Raji (cell line): ENCODE measurements around the gene AKAP5.

Source experiments
- POLR2A ChIP-seq: IDR thresholded peaks from 2 replicates; pipeline ENCODE4 v1.6.1; 2011; ENCODE audit warnings: low read depth, low read length, control low read depth; ENCODE audit not compliant: insufficient read depth

AKAP5 gene

DNA sequence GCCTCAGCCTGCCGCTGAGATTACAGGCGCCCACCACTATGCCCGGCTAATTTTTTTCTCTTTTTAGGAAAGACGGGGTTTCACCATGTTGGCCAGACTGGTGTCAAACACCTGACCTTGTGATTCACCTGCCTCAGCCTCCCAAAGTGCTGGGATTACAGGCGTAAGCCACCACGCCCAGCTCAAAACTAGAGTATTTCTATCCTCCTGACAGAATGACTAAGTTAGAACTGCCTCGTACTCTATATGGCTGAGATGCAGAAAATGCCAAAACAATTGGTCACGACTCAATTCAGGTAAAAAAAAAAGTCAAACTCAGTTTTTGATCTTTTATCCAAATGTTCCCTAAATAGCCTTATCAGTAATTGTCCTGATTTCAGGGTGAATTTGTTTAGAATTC, 11.1 kb downstream of the AKAP5 start:
- TF ChIP-seq POLR2A: no peak

DNA sequence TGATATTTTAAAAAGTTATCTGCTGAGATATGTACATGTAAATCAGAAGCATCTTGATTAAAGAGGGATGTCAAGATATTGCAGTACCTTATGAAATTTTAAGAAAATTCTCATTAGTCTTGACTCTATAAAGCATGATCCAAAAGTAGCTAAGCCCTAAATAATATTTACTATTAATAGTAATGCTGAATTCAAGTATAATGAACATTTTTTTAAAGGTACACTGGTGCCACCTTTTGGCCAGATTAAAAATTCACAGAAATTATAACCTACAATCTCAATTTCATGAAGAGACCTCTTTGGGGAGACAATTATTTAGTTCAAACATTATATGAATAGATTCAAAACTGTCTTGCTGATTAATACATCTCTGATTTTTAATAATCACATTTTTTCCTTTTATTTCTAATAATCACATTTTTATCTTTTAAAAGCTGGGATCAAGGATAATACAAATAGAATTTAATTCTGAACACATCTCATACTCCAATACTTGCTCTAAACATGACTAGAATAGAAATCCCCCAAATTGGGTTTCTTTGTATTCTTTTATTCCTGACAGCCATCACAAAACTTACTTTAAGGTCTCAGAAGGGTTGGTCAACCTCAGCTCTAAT, 13.4 kb downstream of the AKAP5 start:
- no peak for TF ChIP-seq POLR2A

DNA sequence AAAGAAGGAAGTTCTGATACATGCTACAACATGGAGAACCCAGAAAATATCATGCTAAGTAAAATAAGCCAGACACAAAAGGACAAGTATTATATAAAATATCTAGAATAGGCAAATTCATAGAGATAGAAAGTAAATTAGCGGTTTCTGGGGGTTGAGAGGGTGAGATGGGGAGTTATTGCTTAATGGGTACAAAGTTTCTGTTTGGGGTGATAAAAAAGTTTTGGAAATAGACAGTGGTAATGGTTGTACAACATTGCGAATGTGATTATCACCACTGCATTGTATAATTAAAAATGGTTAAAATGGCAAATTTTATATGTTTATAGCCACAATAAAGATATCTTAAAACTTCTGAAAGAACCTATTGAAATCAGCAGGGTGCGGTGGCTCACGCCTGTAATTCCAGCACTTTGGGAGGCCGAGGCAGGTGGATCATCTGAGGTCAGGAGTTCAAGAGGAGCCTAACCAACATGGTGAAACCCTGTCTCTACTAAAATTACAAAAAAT, 23.3 kb downstream of the AKAP5 start:
- no peak for TF ChIP-seq POLR2A

DNA sequence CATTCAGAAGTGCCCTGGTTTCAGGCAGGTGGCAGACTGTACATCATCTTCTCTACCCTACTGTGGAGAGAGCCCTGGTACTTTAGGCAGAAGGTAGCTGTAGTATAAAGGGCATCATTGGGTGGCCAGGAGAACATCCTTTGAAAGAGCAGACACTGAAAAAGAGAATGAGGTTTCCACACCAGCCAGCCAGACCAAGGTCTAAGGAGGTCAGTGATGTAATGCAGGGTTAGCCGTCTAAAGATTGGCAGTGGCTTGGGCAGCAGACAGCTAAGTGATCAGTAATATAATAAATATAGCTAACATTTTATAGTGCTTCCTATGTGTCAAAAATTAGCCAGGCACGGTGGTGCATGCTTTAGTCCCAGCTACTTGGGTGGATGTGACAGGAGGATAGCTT, 26.3 kb downstream of the AKAP5 start:
- TF ChIP-seq POLR2A: no peak

DNA sequence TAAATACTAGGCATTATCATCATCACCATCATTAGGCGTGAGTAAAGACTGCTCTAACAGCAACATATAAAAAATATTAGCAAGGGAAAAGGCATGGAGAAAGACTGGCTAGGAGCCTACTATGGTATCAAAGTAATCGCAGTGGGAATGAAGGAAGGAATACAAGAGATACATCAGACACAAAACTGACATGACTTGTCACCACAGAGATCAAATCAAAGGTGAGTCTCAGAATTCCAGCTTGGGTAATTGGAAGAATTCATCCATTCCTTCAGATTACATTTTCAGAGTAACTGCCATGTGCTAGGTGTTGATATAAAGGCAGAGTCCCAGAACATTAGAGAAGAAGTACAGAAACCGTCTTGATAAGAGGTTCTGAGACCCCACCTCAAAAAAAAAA, 28.2 kb downstream of the AKAP5 start:
- TF ChIP-seq POLR2A: no peak

DNA sequence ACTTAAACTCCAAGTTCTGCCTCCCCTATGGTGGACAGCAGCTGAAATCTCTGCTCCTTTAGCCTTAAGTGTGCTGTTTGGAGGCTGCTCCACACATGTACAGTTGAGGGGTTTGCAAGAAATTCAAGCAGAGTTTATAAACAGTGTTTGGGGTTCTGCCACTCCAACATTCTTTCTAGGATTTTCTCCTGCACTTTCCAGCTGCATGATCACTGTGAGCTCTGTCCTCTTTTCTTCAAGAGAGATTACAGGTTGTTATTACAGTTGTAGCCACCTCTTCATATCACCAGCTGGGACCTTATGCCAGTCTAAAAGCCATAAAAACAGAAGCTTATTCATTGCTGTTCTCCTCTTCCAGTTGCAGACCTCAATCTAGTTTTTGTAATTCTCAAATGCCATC, 30.0 kb downstream of the AKAP5 start:
- no peak for TF ChIP-seq POLR2A

DNA sequence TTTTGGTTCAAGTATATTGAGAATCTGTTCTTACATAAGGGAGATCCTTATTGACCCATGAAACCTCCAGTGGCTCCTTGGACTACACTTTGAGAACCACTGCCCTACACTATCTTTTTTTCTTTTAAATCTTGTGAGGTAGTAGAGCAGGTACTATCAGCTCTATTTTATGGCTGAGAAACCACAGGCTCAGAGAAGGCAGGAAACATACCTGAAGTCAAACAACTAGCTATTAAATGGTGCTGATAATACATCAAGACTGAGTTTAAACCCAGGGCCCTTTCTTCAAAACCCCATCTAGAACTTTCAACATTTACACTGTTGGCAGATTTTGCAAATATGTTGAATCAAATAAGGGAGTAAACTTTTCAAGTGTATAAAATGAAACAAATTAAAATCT, 31.5 kb downstream of the AKAP5 start:
- no peak for TF ChIP-seq POLR2A

DNA sequence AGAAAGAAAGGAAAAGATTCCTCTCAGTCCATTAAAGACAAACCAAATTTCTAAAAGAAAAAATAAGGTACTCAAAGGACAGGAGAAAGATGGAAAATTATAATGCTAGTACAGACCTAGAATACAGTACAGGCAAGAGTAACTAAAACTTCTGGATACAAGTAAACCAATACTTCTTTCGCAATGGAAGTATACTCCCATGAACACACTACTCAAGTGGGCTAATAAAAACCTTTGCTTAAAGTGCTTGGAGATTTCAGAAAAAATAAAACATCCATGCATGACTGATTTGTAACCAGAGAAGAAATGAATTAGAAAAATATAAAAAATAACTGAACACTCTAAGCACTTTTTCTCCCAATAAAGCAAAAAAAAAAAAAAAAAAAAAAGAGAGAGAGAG, 34.8 kb downstream of the AKAP5 start:
- no peak for TF ChIP-seq POLR2A

DNA sequence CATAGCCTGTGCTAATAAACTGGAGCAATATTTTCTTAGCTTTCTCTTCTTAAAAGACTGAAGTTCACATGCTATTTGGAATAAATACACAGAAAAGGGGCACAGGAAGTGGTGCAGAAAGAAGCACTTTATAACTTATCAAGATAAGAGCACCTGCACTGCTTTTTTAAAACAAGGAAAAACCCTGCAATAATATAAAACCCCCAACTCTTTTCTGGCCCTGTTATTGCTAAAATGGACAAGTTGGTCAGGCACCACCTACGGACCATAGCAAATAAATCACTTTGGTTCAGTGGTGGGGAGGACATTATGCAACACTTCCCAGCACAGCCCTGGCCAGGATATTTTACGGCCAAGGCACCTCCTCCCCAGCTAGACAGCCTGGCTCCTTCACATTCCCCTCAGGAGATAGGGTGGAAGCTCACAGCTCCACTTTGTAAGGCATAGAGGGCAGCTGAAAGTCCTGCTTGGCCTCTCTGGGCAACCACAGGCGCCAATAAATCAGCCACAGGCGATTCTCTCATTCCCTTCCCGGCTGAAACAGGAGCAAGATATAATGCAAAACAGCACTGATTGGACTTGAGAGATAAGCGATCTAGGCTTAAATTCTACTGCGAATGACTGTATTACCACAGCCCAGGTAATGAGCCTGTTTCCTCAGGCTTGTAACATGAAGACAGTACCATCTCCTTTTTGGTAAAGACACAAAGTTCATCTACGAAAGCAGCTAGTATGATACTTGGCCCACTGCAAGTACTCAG, 36.3 kb downstream of the AKAP5 start:
- TF ChIP-seq POLR2A: no peak

DNA sequence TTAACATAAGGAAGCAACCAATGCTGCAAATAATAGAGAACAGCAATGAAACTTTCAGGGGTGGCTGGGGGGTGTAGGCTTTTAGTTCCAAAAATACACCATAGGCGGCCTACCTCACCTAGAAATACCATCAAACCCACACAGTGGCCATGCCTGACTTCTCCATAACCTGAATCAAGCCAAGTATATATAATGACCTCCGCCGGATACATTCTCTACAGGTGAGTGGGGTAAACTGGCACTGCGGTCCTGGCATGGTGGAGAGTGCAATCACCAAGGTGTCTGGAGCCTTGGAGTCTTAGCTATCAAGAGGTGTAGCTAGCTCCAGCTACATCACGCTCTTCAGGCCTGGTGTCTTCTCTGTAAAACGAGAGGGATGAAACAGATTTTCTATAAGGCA, 37.2 kb downstream of the AKAP5 start:
- TF ChIP-seq POLR2A: 0 out of 2 replicates have a peak, but pooled peaks have one; percentile 28

DNA sequence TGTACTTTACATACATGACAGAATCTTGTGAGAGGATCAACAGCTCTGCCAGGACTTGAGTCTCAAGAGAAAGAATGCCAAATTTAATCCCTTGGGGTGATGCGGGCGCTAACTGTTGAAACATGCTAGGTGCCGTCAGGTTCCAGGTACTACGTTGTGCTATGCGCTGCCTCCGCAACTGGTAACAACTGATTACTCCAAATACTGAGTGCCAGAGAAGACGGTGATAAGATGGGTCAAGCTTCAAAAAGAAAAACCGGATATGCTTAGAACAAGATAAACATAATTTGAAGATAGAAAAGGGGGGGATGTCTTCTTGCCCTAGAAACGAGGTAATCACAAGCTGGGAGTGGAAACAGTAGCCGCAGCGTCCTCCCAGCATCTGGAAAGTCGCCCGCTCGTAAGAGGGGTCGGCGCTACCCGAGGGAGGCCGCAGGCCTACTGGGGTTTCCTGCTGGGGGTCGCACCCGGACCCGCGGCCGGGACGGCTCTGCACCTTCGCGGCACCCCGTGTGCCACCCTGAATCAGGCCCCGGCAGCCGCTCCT, 37.7 kb downstream of the AKAP5 start:
- TF ChIP-seq POLR2A: no peak

DNA sequence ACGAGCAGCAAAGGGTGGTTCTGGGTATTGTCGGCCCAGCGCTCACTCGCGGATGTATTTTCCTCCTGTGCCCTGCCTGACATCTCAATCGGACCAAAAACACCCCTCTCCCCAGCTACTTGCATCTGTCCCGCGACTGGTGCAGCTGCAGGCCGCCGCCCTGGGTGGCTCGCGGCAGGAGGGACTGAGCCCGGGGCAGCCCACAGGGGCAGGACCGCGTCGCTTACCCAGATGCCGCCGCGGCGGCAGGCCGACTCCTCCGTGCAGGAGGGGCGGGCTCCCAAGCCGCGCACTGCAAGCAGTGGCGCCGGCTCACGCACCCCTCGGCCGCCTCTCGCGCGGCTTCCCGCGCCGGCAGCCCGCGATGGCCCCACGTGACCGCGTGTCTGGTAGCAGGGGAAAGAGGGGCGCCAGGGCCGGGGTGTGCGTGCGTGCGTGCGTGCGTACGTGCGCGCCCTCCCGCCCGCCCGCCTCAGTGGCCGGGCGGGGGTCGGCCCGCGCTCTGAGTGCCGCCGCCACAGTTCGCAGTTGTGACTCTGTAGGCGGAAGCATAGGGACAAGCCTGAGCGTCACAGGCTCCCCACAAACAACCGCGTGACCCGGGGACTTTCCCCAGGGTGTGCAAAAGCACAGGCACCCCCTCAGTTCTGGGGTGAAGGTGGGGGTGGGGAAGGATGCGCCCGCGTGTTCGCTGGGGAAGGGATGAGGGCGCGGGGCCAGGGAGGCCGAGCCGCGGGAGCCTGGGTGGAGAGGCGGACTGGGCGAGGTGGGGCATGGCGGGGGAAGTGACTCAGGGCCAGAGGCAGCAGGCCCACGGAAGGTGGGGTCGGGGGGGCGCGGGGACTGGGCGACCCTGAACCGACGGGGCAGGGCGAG, 38.4 kb downstream of the AKAP5 start, which contains the start of gene ZBTB25:
ZBTB25 (minus strand) TSS at position 405 of the 876 bp plus-strand sequence. CDS start 13,305 bp downstream, outside the sequence.
- peak; percentile 83 for TF ChIP-seq POLR2A

DNA sequence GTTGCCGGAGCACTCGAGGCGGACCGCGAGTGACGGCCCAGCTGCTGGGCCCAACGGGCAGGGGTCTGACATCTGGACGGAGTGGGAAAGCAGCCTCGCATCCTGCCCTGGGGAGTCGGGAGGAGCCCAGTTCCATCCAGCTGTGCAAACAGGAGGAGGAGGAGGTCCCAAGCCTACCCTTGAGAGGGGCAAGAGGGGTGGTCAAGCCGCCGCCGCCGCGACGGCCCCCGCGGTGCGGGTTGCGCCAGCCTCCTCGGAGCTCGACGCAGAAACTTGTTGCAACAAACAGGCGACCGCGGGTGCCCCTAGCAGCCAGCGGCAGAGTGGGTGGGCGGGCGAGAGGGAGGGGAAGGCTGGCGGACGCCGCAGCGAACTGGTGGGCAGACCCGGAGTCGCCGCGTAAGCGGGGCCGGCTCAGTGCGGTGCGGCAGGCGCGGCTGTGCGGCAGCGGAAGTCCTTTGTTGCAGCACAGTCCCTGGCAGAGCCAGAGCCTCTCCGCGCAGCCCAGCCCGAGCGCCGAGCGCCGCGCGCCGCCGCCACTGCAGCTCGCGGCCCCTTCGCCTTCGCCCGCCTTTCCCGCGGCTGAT, 39.1 kb downstream of the AKAP5 start, which contains the start of gene ZBTB1:
ZBTB1 (plus strand) TSS at position 461 of the 587 bp plus-strand sequence. CDS start 16,735 bp downstream, outside the sequence.
- TF ChIP-seq POLR2A: peak; percentile 79

DNA sequence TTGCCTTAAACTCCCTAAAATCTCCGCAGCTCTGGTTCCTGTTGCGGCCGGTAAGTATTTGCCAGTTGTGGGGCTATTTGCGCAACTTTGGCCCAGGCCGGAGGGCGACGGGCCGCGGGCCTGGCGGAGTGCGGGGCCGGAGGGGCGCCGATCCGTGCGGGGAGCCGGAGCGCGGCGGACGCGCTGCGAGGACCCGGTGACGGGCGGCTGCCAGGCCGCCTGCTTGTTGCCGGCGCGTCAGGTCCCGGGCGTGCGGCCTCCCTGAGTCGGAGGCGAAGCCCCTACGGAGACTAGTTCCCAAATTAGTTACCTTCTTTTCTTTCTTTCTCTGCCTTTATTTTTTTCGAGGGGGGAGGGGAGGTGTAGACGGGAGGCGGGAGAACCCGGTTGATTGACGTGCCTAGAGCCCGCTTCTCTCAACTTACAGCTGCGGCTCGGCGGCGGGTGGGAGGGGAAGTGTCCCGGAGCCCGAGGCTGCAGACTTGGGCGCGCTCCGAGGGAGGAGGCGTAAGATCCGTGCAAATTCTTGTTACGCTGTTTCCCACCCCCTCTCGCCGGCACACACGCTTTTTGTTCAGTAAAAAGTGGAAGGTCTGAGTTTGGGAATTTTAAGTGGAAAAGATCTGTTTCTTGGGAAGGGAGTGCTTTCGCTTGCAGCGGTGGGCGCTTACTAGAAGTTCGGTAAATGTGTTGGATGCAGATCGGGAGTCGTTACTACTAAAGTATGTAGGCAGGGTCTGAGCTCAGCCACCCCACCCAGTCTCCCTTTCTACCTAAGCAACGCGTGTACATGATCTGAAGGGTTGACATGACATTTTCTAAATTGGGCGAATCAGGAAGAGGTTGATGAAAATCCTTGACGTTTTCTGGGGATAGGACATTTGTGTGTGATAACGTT, 39.8 kb downstream of the AKAP5 start:
- peak; percentile 31; the same call in 1 of the 2 replicates for TF ChIP-seq POLR2A

DNA sequence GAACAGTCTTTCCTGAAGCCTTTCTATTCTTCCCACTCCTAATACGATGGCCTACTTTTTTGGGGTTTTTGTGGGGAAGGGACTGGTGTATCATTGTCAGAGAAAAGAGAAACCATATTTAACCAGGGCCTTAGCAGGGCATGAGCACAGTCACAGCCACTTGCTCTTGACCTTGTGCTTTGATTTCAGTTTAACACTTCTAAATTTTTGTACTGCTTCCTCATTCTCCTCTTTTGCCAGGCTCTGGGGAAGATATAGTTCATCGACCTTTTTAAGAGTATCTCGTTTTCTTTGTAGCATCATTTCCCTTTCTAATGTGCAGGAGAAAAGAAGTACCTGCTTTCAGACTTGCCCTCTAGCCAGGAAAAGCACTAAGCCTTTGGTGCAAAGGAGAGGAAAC, 41.4 kb downstream of the AKAP5 start:
- no peak for TF ChIP-seq POLR2A
